GM19099 (cell line): ENCODE measurements around the gene PARVB.

ENCODE experiments used
- POLR2A ChIP-seq: IDR thresholded peaks from 3 replicates; pipeline ENCODE4 v1.6.1; 2011; ENCODE audit warnings: low read depth; ENCODE audit not compliant: insufficient read length; ENCODE audit errors: extremely low read depth

The PARVB gene

GRCh38 chr22:44209343-44209742, 185.2 kb downstream of the PARVB start:
- no peak for TF ChIP-seq POLR2A

GRCh38 chr22:44210722-44211121, 186.6 kb downstream of the PARVB start:
- no peak for TF ChIP-seq POLR2A

GRCh38 chr22:44211256-44211945, 187.3 kb downstream of the PARVB start:
- no peak for TF ChIP-seq POLR2A

GRCh38 chr22:44211946-44212930, 188.1 kb downstream of the PARVB start:
- no peak for TF ChIP-seq POLR2A

- no peak for TF ChIP-seq POLR2A
Observed at GRCh38 chr22:44212936-44213335, 188.8 kb downstream of the PARVB start.

GRCh38 chr22:44213489-44214043, 189.5 kb downstream of the PARVB start:
- no peak for TF ChIP-seq POLR2A

- no peak for TF ChIP-seq POLR2A
Observed at GRCh38 chr22:44214187-44214586, 190.1 kb downstream of the PARVB start.

GRCh38 chr22:44214764-44215163, 190.7 kb downstream of the PARVB start:
- TF ChIP-seq POLR2A, result no peak

GRCh38 chr22:44215287-44215686, 191.2 kb downstream of the PARVB start:
- no peak for TF ChIP-seq POLR2A

GRCh38 chr22:44217346-44217745, 193.2 kb downstream of the PARVB start:
- no peak for TF ChIP-seq POLR2A

- no peak for TF ChIP-seq POLR2A
Observed at GRCh38 chr22:44218071-44218470, 194.0 kb downstream of the PARVB start.

- TF ChIP-seq POLR2A, result no peak
Observed at GRCh38 chr22:44219101-44219870, 195.2 kb downstream of the PARVB start.

GRCh38 chr22:44220727-44221680, 196.9 kb downstream of the PARVB start:
- no peak for TF ChIP-seq POLR2A

GRCh38 chr22:44221710-44222475, 197.8 kb downstream of the PARVB start:
- TF ChIP-seq POLR2A, result no peak
